Liver (tissue), 9 donors: ENCODE data around the gene ARAP2. TPM values are rescaled to one million over a fixed set of nuclear protein-coding genes. Genes with fewer than 3 reads are reported as not detected.

Experiments used
- DNase-seq: peaks from one replicate; pipeline ENCODE4 v3.0.0-alpha.2; 2017; ENCODE audit warnings: low spot score
- H3K27ac ChIP-seq, 2 donors: one replicate each; pipeline ENCODE4 v1.7.0; 2013; ENCODE audit warnings: inconsistent platforms in 2 of 2, low read length in 2 of 2, control low read depth in 1 of 2, low read depth in 1 of 2, mild to moderate bottlenecking in 1 of 2
- H3K27me3 ChIP-seq, 4 donors: one replicate each; pipeline versions ENCODE4 v1.6.1 to v1.7.0; 2013; ENCODE audit warnings: low read length in 3 of 4, inconsistent platforms in 1 of 4, mild to moderate bottlenecking in 1 of 4, moderate library complexity in 1 of 4; ENCODE audit not compliant: control insufficient read depth in 4 of 4, insufficient read depth in 4 of 4
- H3K36me3 ChIP-seq, 4 donors: one replicate each; pipeline versions ENCODE4 v1.6.1 to v1.7.0; 2013; ENCODE audit warnings: low read length in 3 of 4, mild to moderate bottlenecking in 3 of 4, low read depth in 1 of 4, moderate library complexity in 1 of 4; ENCODE audit not compliant: control insufficient read depth in 4 of 4, insufficient read depth in 3 of 4
- H3K4me1 ChIP-seq, 4 donors: one replicate each; pipeline versions ENCODE4 v1.6.1 to v1.7.0; 2013; ENCODE audit warnings: low read length in 3 of 4, mild to moderate bottlenecking in 3 of 4, moderate library complexity in 1 of 4; ENCODE audit not compliant: control insufficient read depth in 4 of 4, insufficient read depth in 4 of 4
- H3K4me3 ChIP-seq, 3 donors: one replicate each; pipeline versions ENCODE4 v1.6.1 to v1.7.0; 2013; ENCODE audit warnings: low read length in 3 of 3, control low read depth in 1 of 3, low read depth in 1 of 3, mild to moderate bottlenecking in 1 of 3
- H3K9ac ChIP-seq, 2 donors: one replicate each; pipeline ENCODE4 v1.7.0; 2013; ENCODE audit warnings: low read length in 2 of 2, mild to moderate bottlenecking in 2 of 2, moderate library complexity in 2 of 2, control low read depth in 1 of 2, low read depth in 1 of 2
- H3K9me3 ChIP-seq, 4 donors: one replicate each; pipeline versions ENCODE4 v1.6.1 to v1.7.0; 2013; ENCODE audit warnings: low read length in 3 of 4; ENCODE audit not compliant: control insufficient read depth in 4 of 4
- EGR1 ChIP-seq, 2 donors: IDR thresholded peaks; 2 replicates each; pipeline ENCODE4 v1.6.1; 2016 to 2018; ENCODE audit warnings: antibody characterized with exemption in 2 of 2, low read depth in 2 of 2
- FOXA1 ChIP-seq: IDR thresholded peaks from 2 replicates; pipeline ENCODE4 v1.6.1; 2016; ENCODE audit warnings: antibody characterized with exemption
- FOXA2 ChIP-seq: IDR thresholded peaks from 2 replicates; pipeline ENCODE4 v1.6.1; 2016; ENCODE audit warnings: antibody characterized with exemption
- GABPA ChIP-seq, 2 donors: IDR thresholded peaks in 1 of 2; conservative IDR thresholded peaks in 1 of 2; 2 replicates each; pipeline ENCODE4 v1.6.1; 2016; ENCODE audit warnings: antibody characterized with exemption in 2 of 2, mild to moderate bottlenecking in 1 of 2, moderate library complexity in 1 of 2
- HNF4A ChIP-seq, 2 donors: conservative IDR thresholded peaks; 2 replicates each; pipeline ENCODE4 v1.6.1; 2016; ENCODE audit warnings: antibody characterized with exemption in 2 of 2, mild to moderate bottlenecking in 2 of 2
- HNF4G ChIP-seq: IDR thresholded peaks from 2 replicates; pipeline ENCODE4 v1.6.1; 2016; ENCODE audit warnings: antibody characterized with exemption
- JUND ChIP-seq, 2 donors: IDR thresholded peaks; 2 replicates each; pipeline ENCODE4 v1.6.1; 2016; ENCODE audit warnings: antibody characterized with exemption in 2 of 2
- NR2F2 ChIP-seq: IDR thresholded peaks from 2 replicates; pipeline ENCODE4 v1.6.1; 2016; ENCODE audit warnings: antibody characterized with exemption
- RAD21 ChIP-seq, 2 donors: IDR thresholded peaks; 2 replicates each; pipeline ENCODE4 v1.6.1; 2016; ENCODE audit warnings: antibody characterized with exemption in 2 of 2, mild to moderate bottlenecking in 2 of 2
- RXRA ChIP-seq, 2 donors: IDR thresholded peaks; 2 replicates each; pipeline ENCODE4 v1.6.1; 2017 to 2018; ENCODE audit warnings: antibody characterized with exemption in 2 of 2, mild to moderate bottlenecking in 1 of 2
- SP1 ChIP-seq: IDR thresholded peaks from 2 replicates; pipeline ENCODE4 v1.6.1; 2018; ENCODE audit warnings: antibody characterized with exemption, mild to moderate bottlenecking
- TAF1 ChIP-seq: conservative IDR thresholded peaks from 2 replicates; pipeline ENCODE4 v1.6.1; 2016; ENCODE audit warnings: antibody characterized with exemption, mild to moderate bottlenecking
- YY1 ChIP-seq: IDR thresholded peaks from 2 replicates; pipeline ENCODE4 v1.6.1; 2016; ENCODE audit warnings: antibody characterized with exemption, mild to moderate bottlenecking
- ZBTB33 ChIP-seq: IDR thresholded peaks from 2 replicates; pipeline ENCODE4 v1.6.1; 2016; ENCODE audit warnings: antibody characterized with exemption
- WGBS: extraction: QIAGEN DNeasy Blood & Tissue Kit; methylation state at CpG from one replicate; pipeline ENCODE4 v1.1.7; 2013; 5-methylcytosine and 5-hydroxymethylcytosine counted together
- polyA plus RNA-seq, 2 donors: library from polyadenylated mRNA; stranded (reverse) in 1 of 2; unstranded in 1 of 2; fragments of 200-250 nt in 1 of 2; fragments of >200 nt in 1 of 2; fragmentation: Nextera tagmentation in 1 of 2; extraction: Ambion mirVana in 1 of 2; gene quantifications; one replicate each; pipeline versions ENCODE4 v1.2.1 to v1.2.3, GENCODE V29; 2013 to 2015
- total RNA-seq, 2 donors: library from RNA; depleted of rRNA; stranded (reverse); fragments of >200 nt; gene quantifications; one replicate each; pipeline ENCODE4 v1.2.3, GENCODE V29; 2014
- TF ChIP-seq, protein P1 (sequence below): IDR thresholded peaks from 2 replicates; pipeline ENCODE4 v1.6.1; 2016; ENCODE audit warnings: antibody characterized with exemption, mild to moderate bottlenecking
- TF ChIP-seq, protein P2 (sequence below): IDR thresholded peaks from 2 replicates; pipeline ENCODE4 v1.6.1; 2016; ENCODE audit warnings: antibody characterized with exemption
- TF ChIP-seq, protein P3 (sequence below): IDR thresholded peaks from 2 replicates; pipeline ENCODE4 v1.6.1; 2016; ENCODE audit warnings: antibody characterized with exemption
- TF ChIP-seq, protein P4 (sequence below): fragments of 150-350 bp; IDR thresholded peaks from 2 replicates; pipeline ENCODE4 v1.5.1; 2017; ENCODE audit warnings: improper control_type of control experiment, low read depth, low read length; ENCODE audit not compliant: missing input control
- donor health status: healthy.
- donor health status: healthy.
- donor health status: healthy.
- donor health status: healthy.
- donor health status: healthy.

Gene ARAP2
- total and polyA plus RNA-seq, 4 donors, result 1.6 to 23.6 (median 5.4) TPM

DNA sequence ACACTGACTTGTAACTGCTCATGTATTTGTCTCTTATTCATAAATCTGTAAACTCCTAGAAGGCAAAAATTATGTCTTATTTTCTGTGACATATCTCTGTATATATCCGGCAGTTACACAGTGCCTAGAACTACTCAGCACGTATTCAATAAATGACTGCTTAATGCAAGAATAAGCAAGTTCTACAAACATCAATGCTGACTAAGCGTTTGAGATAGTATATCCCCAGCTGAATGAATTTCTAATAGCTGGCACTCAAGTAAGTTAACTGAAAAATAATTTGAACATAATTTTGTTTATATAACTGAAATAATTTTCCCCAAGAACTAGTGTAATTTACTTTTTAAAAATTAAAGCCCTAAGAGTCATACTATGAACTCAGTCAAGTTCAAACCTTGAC is 113.7 kb downstream of the ARAP2 start:
- no peak overlapping the region for H3K4me3 ChIP-seq
- no peak overlapping the region for H3K9ac ChIP-seq
- H3K4me1 ChIP-seq, result peaks cover 0 to 2% (median 0%) of the 10 kb centered on the region in 4 donors
- no peak overlapping the region for H3K27ac ChIP-seq
- WGBS, result 97% methylated on average over 3 of the region's 3 CpGs
- no peak for DNase-seq
- H3K36me3 ChIP-seq, result no peaks in the 10 kb centered on the region
- no peak for TF ChIP-seq SP1
- no peak for TF ChIP-seq HNF4A (conservative IDR thresholded peaks at IDR 0.05)
- no peak for TF ChIP-seq FOXA1
- no peak for TF ChIP-seq EGR1 (IDR thresholded peaks at IDR 0.05; ENCODE audit: low read depth in 2 of 2)
- TF ChIP-seq FOXA2, result no peak
- TF ChIP-seq, protein P1, sequence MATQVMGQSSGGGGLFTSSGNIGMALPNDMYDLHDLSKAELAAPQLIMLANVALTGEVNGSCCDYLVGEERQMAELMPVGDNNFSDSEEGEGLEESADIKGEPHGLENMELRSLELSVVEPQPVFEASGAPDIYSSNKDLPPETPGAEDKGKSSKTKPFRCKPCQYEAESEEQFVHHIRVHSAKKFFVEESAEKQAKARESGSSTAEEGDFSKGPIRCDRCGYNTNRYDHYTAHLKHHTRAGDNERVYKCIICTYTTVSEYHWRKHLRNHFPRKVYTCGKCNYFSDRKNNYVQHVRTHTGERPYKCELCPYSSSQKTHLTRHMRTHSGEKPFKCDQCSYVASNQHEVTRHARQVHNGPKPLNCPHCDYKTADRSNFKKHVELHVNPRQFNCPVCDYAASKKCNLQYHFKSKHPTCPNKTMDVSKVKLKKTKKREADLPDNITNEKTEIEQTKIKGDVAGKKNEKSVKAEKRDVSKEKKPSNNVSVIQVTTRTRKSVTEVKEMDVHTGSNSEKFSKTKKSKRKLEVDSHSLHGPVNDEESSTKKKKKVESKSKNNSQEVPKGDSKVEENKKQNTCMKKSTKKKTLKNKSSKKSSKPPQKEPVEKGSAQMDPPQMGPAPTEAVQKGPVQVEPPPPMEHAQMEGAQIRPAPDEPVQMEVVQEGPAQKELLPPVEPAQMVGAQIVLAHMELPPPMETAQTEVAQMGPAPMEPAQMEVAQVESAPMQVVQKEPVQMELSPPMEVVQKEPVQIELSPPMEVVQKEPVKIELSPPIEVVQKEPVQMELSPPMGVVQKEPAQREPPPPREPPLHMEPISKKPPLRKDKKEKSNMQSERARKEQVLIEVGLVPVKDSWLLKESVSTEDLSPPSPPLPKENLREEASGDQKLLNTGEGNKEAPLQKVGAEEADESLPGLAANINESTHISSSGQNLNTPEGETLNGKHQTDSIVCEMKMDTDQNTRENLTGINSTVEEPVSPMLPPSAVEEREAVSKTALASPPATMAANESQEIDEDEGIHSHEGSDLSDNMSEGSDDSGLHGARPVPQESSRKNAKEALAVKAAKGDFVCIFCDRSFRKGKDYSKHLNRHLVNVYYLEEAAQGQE, result no peak
- TF ChIP-seq RAD21 (IDR thresholded peaks at IDR 0.05), result no peak
- TF ChIP-seq, protein P2, sequence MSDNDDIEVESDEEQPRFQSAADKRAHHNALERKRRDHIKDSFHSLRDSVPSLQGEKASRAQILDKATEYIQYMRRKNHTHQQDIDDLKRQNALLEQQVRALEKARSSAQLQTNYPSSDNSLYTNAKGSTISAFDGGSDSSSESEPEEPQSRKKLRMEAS, result no peak
- no peak for TF ChIP-seq JUND (IDR thresholded peaks at IDR 0.05)
- no peaks in the 10 kb centered on the region for H3K9me3 ChIP-seq
- no peaks in the 10 kb centered on the region for H3K27me3 ChIP-seq

DNA sequence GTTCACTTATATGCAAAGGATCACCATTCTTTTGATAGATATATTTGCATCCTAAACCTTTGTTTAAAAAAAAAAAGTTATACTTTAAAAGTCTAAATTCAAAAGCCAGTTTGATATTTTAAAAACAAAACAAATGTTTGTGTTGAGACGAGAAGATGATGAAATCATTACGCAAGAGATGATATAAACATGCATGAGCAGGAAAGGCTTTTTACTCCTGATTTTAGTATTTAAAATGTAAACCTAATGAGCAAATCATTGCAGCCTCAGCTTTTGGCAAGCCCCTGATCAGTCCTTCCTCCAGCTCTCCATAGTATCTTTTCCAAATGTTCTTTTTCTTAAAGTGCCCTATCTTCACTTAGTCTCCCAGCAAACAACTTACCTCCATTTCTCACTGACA is 115.6 kb downstream of the ARAP2 start:
- Histone ChIP-seq H3K9ac (no peak overlapping the region), H3K4me1 (peaks cover 0 to 2% (median 0%) of the 10 kb centered on the region in 4 donors), H3K9me3 (no peaks in the 10 kb centered on the region), H3K4me3 (no peak overlapping the region), H3K36me3 (no peaks in the 10 kb centered on the region), H3K27ac (no peak overlapping the region), H3K27me3 (no peaks in the 10 kb centered on the region)
- WGBS, result 35% methylated on average over 2 of the region's 2 CpGs
- DNase-seq, result no peak
- TF ChIP-seq, protein P2, result no peak
- no peak for TF ChIP-seq RXRA (IDR thresholded peaks at IDR 0.05)
- TF ChIP-seq, protein P3, sequence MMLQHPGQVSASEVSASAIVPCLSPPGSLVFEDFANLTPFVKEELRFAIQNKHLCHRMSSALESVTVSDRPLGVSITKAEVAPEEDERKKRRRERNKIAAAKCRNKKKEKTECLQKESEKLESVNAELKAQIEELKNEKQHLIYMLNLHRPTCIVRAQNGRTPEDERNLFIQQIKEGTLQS, result no peak
- TF ChIP-seq GABPA (IDR thresholded peaks at IDR 0.05 in 1 of 2, conservative IDR thresholded peaks at IDR 0.05 in 1 of 2), result no peak
- TF ChIP-seq NR2F2, result no peak
- TF ChIP-seq ZBTB33, result no peak
- no peak for TF ChIP-seq TAF1
- no peak for TF ChIP-seq SP1
- TF ChIP-seq JUND (IDR thresholded peaks at IDR 0.05), result no peak
- no peak for TF ChIP-seq RAD21 (IDR thresholded peaks at IDR 0.05)
- TF ChIP-seq HNF4G, result no peak
- TF ChIP-seq, protein P4, sequence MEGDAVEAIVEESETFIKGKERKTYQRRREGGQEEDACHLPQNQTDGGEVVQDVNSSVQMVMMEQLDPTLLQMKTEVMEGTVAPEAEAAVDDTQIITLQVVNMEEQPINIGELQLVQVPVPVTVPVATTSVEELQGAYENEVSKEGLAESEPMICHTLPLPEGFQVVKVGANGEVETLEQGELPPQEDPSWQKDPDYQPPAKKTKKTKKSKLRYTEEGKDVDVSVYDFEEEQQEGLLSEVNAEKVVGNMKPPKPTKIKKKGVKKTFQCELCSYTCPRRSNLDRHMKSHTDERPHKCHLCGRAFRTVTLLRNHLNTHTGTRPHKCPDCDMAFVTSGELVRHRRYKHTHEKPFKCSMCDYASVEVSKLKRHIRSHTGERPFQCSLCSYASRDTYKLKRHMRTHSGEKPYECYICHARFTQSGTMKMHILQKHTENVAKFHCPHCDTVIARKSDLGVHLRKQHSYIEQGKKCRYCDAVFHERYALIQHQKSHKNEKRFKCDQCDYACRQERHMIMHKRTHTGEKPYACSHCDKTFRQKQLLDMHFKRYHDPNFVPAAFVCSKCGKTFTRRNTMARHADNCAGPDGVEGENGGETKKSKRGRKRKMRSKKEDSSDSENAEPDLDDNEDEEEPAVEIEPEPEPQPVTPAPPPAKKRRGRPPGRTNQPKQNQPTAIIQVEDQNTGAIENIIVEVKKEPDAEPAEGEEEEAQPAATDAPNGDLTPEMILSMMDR, result no peak
- TF ChIP-seq FOXA1, result no peak
- TF ChIP-seq YY1, result no peak
- no peak for TF ChIP-seq HNF4A (conservative IDR thresholded peaks at IDR 0.05)
- no peak for TF ChIP-seq EGR1 (IDR thresholded peaks at IDR 0.05; ENCODE audit: low read depth in 2 of 2)
- TF ChIP-seq FOXA2, result no peak
- TF ChIP-seq, protein P1, result no peak
